GM18520 (cell line): Measurements from ENCODE around the gene HAL.

Experiments used
- ATAC-seq: cut with Tn5 transposase; IDR thresholded peaks from one replicate; pipeline ENCODE4 v1.9.1; 2021; ENCODE audit not compliant: unreplicated experiment

HAL gene

DNA sequence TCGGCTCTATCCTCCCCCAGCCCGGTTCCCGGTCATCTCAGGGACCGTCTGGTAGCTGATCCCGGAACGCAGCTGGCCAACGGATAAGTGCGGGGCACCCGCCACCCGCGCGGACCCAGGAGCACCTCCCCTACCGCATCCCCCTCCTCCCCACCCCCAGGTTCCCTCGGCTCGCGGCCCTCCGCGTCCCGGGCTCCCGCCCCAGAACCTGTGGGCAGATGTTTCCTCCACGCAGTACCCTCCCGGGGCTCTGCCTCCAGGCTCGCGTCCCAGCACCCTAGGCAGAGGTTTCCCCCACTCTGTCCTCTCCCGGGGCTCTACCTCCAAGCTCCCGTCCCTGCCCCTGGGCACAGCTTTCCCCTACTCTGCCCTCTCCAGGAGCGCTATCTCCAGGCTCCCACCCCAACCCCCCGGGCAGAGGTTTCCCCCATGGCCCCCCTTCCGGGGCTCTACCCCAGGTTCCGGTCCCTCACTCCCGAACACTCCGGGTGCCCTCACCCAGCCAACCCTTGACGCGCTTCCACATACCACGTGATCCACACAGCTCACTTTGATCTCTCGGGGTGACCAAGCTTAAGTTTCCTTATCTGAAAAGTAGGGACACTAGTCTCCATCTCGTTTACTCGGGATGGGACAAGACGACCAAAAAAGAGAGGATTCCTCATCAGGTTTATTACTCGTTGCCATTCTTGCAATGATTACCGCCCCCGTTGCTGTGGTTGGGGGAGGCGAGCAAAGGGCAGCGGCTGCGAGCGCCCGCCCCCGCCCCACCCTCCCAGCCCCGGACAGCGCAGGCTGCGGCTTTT lies 53.4 kb downstream of the HAL start, which contains the start of gene CCDC38:
CCDC38 (minus strand) TSS at position 91 of the 806 bp plus-strand sequence. CDS start 6,105 bp downstream, outside the sequence.
- peak; percentile 96 for ATAC-seq

DNA sequence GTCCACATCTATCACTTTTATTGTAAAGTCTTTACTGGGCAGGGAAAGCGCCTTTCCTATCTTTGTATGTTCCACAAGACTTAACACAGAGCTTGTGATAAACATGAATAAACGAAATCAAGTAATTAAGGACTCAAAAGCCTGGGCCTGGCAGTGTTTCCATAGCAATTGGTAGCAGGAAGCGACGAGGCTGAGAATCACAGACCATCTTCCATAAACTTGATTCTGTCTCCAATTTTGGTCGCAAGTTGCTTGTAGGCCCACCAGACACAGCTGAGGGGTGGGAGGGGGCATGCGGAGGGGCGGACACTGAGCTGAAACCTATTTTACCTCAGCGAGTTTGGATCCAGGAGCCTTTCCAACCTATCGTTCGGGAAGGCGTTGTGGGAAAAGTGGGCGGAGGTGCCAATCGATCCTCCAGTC lies 54.0 kb downstream of the HAL start:
- ATAC-seq = no peak

DNA sequence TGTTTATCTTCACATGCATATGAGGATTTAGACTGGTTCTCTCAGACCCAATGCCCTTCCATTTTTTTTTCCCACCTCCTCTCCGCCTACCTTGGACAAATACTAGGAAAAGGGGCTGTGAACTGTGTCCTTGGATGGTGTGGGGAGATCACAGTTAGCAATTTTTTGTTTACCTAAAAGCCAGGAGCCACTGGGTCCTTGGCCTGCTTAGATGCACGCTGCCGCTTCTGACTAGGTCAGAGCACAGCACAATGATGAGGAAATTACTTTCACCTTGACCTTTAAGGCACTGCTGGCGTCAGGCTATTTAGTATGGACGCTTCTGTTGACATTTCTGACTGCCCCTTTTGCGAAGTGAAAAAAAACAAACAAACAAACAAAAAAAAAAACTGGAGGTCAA lies 55.6 kb downstream of the HAL start:
- no peak for ATAC-seq
